GM12864 (cell line): ENCODE measurements around the gene USP30.
"Not testable (repeated sequence)": the region's sequence is repeated elsewhere in the genome, so short reads cannot be mapped to it uniquely, and the experiment has no call there.

Experiments
- DNase-seq: peaks from one replicate; pipeline ENCODE4 v3.0.0-alpha.2; 2011; ENCODE audit warnings: low read depth
- H3K4me3 ChIP-seq: 2 replicates; pipeline ENCODE4 v1.5.1; 2011; ENCODE audit warnings: mild to moderate bottlenecking, low read depth, low read length, control low read depth
- TF ChIP-seq, protein P1 (sequence below): IDR thresholded peaks from 2 replicates; pipeline ENCODE4 v1.5.1; 2011; ENCODE audit warnings: low read depth, mild to moderate bottlenecking, moderate library complexity, low read length, control low read depth, inconsistent platforms; ENCODE audit errors: missing control alignments

USP30 gene

DNA sequence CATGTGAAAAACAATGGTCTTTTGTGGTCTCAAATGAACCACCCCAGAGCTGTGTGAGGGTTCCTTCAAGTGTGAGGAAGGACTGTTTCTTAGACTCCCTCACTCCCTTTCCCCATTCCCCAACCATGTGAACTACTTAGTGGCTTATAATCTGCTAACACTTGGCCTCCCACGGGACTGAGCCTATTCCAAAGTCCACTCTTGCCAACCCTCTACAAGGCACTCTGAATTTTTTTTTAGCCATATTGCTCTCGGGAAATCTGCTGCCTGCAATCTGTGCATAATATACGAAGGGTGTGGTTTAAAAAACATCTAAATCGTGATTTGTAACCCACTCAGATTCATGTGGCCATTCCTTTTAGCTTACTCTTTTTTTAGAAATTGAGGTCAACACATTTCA is 34.1 kb upstream of the USP30 start:
- no peak overlapping the region for H3K4me3 ChIP-seq
- TF ChIP-seq, protein P1, sequence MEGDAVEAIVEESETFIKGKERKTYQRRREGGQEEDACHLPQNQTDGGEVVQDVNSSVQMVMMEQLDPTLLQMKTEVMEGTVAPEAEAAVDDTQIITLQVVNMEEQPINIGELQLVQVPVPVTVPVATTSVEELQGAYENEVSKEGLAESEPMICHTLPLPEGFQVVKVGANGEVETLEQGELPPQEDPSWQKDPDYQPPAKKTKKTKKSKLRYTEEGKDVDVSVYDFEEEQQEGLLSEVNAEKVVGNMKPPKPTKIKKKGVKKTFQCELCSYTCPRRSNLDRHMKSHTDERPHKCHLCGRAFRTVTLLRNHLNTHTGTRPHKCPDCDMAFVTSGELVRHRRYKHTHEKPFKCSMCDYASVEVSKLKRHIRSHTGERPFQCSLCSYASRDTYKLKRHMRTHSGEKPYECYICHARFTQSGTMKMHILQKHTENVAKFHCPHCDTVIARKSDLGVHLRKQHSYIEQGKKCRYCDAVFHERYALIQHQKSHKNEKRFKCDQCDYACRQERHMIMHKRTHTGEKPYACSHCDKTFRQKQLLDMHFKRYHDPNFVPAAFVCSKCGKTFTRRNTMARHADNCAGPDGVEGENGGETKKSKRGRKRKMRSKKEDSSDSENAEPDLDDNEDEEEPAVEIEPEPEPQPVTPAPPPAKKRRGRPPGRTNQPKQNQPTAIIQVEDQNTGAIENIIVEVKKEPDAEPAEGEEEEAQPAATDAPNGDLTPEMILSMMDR = no peak
- no peak for DNase-seq

GRCh38 chr12:109020146-109020795 is 32.1 kb upstream of the USP30 start:
- H3K4me3 ChIP-seq = no peak overlapping the region
- TF ChIP-seq, protein P1 = no peak
- DNase-seq = no peak

DNA sequence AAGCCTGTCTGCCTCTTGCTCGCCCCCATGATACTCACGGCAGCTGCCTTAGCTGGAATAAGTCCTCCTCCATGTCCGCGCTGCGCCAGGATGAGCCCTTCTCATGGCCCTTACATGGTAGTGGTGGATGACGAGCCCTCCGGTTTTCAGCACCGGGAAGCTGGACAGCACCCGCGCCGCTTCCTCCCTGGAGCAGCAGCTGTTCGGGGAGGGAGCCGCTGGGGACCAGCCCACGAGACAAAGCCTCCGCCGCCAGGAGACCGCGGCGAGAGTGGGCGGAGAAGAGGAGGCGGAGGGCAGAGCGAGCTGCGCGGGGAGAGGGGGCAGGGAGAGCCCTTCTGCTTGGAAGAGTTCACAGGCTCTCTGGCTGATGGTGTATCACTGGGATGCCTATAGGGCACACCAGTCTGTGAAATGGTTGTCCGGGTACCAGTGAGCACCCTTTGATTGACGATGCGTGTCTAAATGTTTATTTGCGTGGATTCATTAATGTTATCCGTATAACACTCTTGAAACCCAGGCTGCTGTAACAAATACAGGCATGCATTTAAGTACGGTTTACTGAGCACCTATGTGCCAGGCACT is 31.5 kb upstream of the USP30 start, which contains the start of gene SVOP:
TSS of gene SVOP (minus strand) at position 273 of the 585 bp plus-strand sequence. CDS start at position 73, 200 bp downstream.
- TF ChIP-seq, protein P1 = no peak
- DNase-seq = no peak
- no peak within 1 kb of the TSS for H3K4me3 ChIP-seq

DNA sequence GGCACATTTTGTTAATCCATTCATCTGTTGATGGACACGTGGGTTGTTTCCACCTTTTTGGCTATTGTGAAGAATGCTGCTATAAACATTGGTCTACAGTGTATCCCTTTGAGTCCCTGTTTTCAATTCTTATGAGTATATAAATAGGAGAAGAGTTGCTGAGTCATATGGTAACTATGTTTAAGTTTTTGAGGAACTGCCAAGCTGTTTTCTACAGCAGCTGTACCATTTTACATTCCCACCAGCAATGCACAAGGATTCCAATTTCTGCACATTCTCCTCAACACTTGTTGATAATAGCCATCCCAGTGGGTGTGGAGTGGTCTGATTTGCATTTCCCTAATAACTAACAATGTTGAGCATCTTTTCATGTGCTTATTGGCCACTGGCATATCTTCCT is 24.6 kb upstream of the USP30 start:
- DNase-seq = no peak
- TF ChIP-seq, protein P1 = no peak
- no peak overlapping the region for H3K4me3 ChIP-seq

DNA sequence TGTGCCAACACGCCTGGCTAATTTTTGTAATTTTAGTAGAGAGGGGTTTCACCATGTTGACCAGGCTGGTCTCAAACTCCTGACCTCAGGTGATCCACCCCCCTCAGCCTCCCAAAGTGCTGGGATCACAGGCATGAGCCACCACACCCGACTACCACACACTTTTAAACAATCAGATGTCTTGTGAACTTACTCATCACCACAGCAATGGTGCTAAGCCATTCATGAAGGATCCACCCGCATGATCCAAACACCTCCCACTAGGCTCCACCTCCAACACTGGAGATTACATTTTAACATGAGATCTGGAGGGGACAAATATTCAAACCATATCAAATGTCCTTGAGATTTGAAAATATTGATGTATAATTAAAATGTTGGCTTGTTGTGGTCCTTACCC is 23.8 kb upstream of the USP30 start:
- H3K4me3 ChIP-seq, DNase-seq: not testable (repeated sequence)

DNA sequence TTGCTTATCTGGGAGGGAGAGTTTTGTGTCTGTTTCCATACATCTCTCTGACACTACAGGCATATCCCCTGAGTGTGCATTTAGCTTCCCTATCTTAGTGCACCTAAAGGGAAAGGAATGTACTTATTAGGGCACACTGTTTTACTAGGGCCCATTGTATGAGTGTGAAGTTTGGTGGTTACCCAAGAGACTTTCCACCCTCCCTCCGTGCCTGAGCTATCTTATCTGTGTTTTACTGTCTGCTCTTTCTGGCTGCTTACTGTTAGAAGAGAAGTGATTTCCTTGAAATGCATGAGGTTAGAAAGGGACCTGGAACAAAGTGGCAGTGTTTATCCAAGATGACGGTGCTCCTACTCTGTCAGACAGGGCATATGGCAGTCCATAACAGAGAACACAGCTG is 23.0 kb upstream of the USP30 start:
- DNase-seq = no peak
- H3K4me3 ChIP-seq = no peak overlapping the region
- TF ChIP-seq, protein P1 = no peak

DNA sequence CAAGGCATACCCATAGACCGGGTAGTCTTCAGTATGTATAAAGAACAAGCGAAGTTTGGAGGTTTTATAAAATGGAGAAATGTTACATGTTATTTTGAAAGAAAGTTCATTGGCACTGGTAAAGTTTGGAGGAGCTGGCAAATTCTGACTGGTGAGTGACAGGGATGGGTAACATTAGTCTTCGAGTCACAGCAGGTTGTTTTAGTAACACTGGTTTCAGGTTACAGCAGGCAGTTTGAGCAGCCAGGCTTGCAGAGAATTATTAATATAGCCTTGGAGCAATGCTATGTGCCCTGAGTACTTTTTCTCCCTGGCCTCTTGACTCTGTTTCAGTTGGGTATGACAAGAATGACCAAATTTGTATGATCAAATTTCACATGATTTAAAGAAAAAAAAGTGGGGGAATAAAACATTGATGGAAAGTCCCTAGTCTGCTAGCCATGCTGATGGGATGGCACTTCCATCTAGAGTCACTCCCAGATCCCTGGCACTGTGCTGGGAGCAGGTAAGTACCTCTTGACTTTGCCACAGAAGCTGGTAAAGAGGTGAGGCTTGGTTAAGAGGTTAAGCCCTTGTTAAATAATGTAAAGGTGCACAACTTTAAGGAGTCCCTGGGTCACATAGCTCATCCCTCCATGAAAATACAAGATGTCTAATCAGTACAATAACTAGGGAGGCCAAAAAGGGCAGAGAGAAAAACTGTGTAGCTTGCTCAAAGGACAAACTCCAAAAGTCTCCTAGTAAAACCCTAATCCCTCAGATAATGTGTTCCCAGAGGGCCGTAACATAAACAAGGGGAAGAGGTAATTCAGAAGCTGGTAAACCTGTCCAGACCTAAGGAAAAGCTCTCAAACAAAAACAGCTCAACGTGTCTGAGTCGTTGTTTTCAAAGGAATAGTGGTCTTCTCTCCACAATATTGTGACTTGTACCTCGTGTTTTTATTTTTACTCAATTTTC is 18.9 kb upstream of the USP30 start:
- TF ChIP-seq, protein P1 = no peak
- DNase-seq = no peak
- H3K4me3 ChIP-seq = no peak overlapping the region
